ENCODE results near the gene LRPPRC. TPM values are rescaled to one million over a fixed set of nuclear protein-coding genes. Genes with fewer than 3 reads are reported as not detected.
A peak's percentile ranks its signal among the peaks of the same experiment; 100 is the strongest.

The LRPPRC gene
- total RNA-seq, 1 donor from 2014 or later, result 214 TPM

DNA sequence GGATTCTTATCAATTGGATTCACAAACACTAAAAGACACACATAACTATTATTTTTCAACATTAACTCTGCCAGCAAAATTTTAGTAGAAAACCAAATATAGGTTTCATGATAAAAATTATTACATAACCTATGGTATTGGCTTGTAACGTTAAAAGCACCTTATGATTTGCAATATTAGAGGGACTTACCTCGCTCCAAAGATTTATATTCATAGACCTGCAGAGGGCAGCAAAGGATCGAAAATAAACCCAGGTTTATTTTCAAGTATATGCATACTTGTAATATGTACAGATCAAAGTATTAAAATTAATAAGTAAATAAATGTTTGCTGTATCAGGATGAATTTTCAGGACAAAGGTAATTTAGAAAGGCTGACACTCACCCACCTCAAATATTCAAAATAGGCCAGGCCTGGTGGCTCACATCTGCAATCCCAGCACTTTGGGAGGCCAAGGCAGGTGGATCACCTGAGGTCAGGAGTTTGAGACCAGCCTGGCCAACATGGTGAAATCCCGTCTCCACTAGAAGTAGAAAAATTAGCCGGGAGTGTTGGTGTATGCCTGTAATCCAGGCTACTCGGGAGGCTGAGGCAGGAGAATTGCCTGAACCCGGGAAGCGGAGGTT lies 45.3 kb downstream of the LRPPRC start:
- TF ChIP-seq EZH2 (IDR thresholded peaks at IDR 0.05) (no peak), EZH2phosphoT487 (IDR thresholded peaks at IDR 0.05) (no peak), CTCF (IDR thresholded peaks at IDR 0.05) (peak; percentile 58)
- no peak overlapping the region for H2AFZ ChIP-seq (replicated peaks)
- DNase-seq (ENCODE audit: low spot score), result peak; percentile 17
- Mint-ChIP-seq H3K4me1 (no peaks in the 10 kb centered on the region), H3K9me3 (no peaks in the 10 kb centered on the region), H3K27ac (no peak overlapping the region), H3K27me3 (ENCODE audit: insufficient read depth, low read depth) (no peaks in the 10 kb centered on the region), H3K36me3 (peaks cover 14% of the 10 kb centered on the region), H3K4me3 (no peak overlapping the region)
- H3K4me1 ChIP-seq, result no peaks in the 10 kb centered on the region
- no peaks in the 10 kb centered on the region for H3K9me3 ChIP-seq (ENCODE audit: low read depth)
- H3K4me2 ChIP-seq, result no peak overlapping the region
- H4K20me1 ChIP-seq (ENCODE audit: low read depth), result no peaks in the 10 kb centered on the region
- peaks cover 8% of the 10 kb centered on the region for H3F3A ChIP-seq (ENCODE audit: low read depth)
- no peak overlapping the region for H3K27ac ChIP-seq
- H3K79me2 ChIP-seq (ENCODE audit: low read depth), result no peaks in the 10 kb centered on the region
- peaks cover 29% of the 10 kb centered on the region for H3K36me3 ChIP-seq
- H3K27me3 ChIP-seq, result no peaks in the 10 kb centered on the region
- H3K4me3 ChIP-seq, result no peak overlapping the region
- H3K9ac ChIP-seq, result no peak overlapping the region

GRCh38 chr2:43948370-43948769 lies 47.4 kb downstream of the LRPPRC start:
- H3K27me3 Mint-ChIP-seq (ENCODE audit: insufficient read depth, low read depth), result no peaks in the 10 kb centered on the region
- peaks cover 5% of the 10 kb centered on the region for H3K79me2 ChIP-seq (ENCODE audit: low read depth)
- no peaks in the 10 kb centered on the region for H3K27me3 ChIP-seq
- no peak for DNase-seq (ENCODE audit: low spot score)
- peaks cover 11% of the 10 kb centered on the region for H3K36me3 Mint-ChIP-seq
- H3K9ac ChIP-seq, result no peak overlapping the region
- H3K9me3 Mint-ChIP-seq, result no peaks in the 10 kb centered on the region
- H3K4me2 ChIP-seq, result no peak overlapping the region
- TF ChIP-seq EZH2 (IDR thresholded peaks at IDR 0.05) (no peak), CTCF (IDR thresholded peaks at IDR 0.05) (no peak), EZH2phosphoT487 (IDR thresholded peaks at IDR 0.05) (no peak)
- H3K4me1 ChIP-seq, result no peaks in the 10 kb centered on the region
- peaks cover 11% of the 10 kb centered on the region for H3F3A ChIP-seq (ENCODE audit: low read depth)
- no peaks in the 10 kb centered on the region for H4K20me1 ChIP-seq (ENCODE audit: low read depth)
- no peak overlapping the region for H3K4me3 ChIP-seq
- H2AFZ ChIP-seq (replicated peaks), result no peak overlapping the region
- no peaks in the 10 kb centered on the region for H3K4me1 Mint-ChIP-seq
- H3K27ac Mint-ChIP-seq, result no peak overlapping the region
- no peaks in the 10 kb centered on the region for H3K9me3 ChIP-seq (ENCODE audit: low read depth)
- H3K36me3 ChIP-seq, result peaks cover 30% of the 10 kb centered on the region
- H3K4me3 Mint-ChIP-seq, result no peak overlapping the region
- no peak overlapping the region for H3K27ac ChIP-seq

GRCh38 chr2:43946685-43947084 lies 49.1 kb downstream of the LRPPRC start:
- H3K27ac Mint-ChIP-seq, result no peak overlapping the region
- H3K9me3 Mint-ChIP-seq, result no peaks in the 10 kb centered on the region
- H3K9ac ChIP-seq, result no peak overlapping the region
- peaks cover 36% of the 10 kb centered on the region for H3K36me3 ChIP-seq
- peaks cover 5% of the 10 kb centered on the region for H3K79me2 ChIP-seq (ENCODE audit: low read depth)
- H3K4me3 Mint-ChIP-seq, result no peak overlapping the region
- no peaks in the 10 kb centered on the region for H4K20me1 ChIP-seq (ENCODE audit: low read depth)
- no peak for TF ChIP-seq EZH2phosphoT487 (IDR thresholded peaks at IDR 0.05)
- TF ChIP-seq EZH2 (IDR thresholded peaks at IDR 0.05), result no peak
- TF ChIP-seq CTCF (IDR thresholded peaks at IDR 0.05), result no peak
- no peaks in the 10 kb centered on the region for H3K4me1 Mint-ChIP-seq
- no peak overlapping the region for H3K4me2 ChIP-seq
- H3K27me3 Mint-ChIP-seq (ENCODE audit: insufficient read depth, low read depth), result no peaks in the 10 kb centered on the region
- H3K4me3 ChIP-seq, result no peak overlapping the region
- H3K4me1 ChIP-seq, result no peaks in the 10 kb centered on the region
- H3K27ac ChIP-seq, result no peak overlapping the region
- H3F3A ChIP-seq (ENCODE audit: low read depth), result peaks cover 11% of the 10 kb centered on the region
- DNase-seq (ENCODE audit: low spot score), result no peak
- no peaks in the 10 kb centered on the region for H3K27me3 ChIP-seq
- H3K9me3 ChIP-seq (ENCODE audit: low read depth), result no peaks in the 10 kb centered on the region
- H3K36me3 Mint-ChIP-seq, result peaks cover 9% of the 10 kb centered on the region
- no peak overlapping the region for H2AFZ ChIP-seq (replicated peaks)

All from neural progenitor cell (in vitro differentiated cells).